NCI-H748 treated with DMSO at 0.1 percent for 48 hours (cell line): ENCODE measurements around the gene SLC35B1.
A peak's percentile ranks its signal among the peaks of the same experiment; 100 is the strongest.
"Not testable (repeated sequence)": the region's sequence is repeated elsewhere in the genome, so short reads cannot be mapped to it uniquely, and the experiment has no call there.

Experiments
- DNase-seq: peaks from one replicate; lab custom pipeline; 2025; lab: John Stamatoyannopoulos, UW

SLC35B1 gene

GRCh38 chr17:49699966-49700575 is 7.7 kb downstream of the SLC35B1 start:
- no peak for DNase-seq

- no peak for DNase-seq
Observed at GRCh38 chr17:49698005-49698404, 9.8 kb downstream of the SLC35B1 start.

GRCh38 chr17:49696233-49696761 is 11.5 kb downstream of the SLC35B1 start:
- DNase-seq: no peak

- DNase-seq: no peak
Observed at GRCh38 chr17:49695698-49696232, 12.0 kb downstream of the SLC35B1 start.

GRCh38 chr17:49694847-49695697 is 12.7 kb downstream of the SLC35B1 start:
- DNase-seq: peak; percentile 32

- no peak for DNase-seq
Observed at GRCh38 chr17:49692751-49693150, 15.0 kb downstream of the SLC35B1 start.

- DNase-seq: no peak
Observed at GRCh38 chr17:49691677-49692191, 16.0 kb downstream of the SLC35B1 start.

- DNase-seq: no peak
Observed at GRCh38 chr17:49691086-49691676, 16.6 kb downstream of the SLC35B1 start.

- no peak for DNase-seq
Observed at GRCh38 chr17:49690256-49690655, 17.5 kb downstream of the SLC35B1 start.

GRCh38 chr17:49688848-49689247 is 18.9 kb downstream of the SLC35B1 start:
- no peak for DNase-seq

- DNase-seq: no peak
Observed at GRCh38 chr17:49687878-49688491, 19.8 kb downstream of the SLC35B1 start.

GRCh38 chr17:49681106-49681979 is 26.4 kb downstream of the SLC35B1 start:
- no peak for DNase-seq

- DNase-seq: no peak
Observed at GRCh38 chr17:49680314-49680713, 27.4 kb downstream of the SLC35B1 start.

GRCh38 chr17:49677933-49678847 is 29.6 kb downstream of the SLC35B1 start, which contains the start of gene SPOP:
Gene SPOP, minus strand, starts transcription at chr17:49678097. Its CDS starts 55,287 bp downstream, at chr17:49622810.
- DNase-seq: peak; percentile 97

- peak; percentile 78 for DNase-seq
Observed at GRCh38 chr17:49677134-49677932, 30.4 kb downstream of the SLC35B1 start.

GRCh38 chr17:49676276-49676868 is 31.4 kb downstream of the SLC35B1 start:
- no peak for DNase-seq

GRCh38 chr17:49674507-49674906 is 33.3 kb downstream of the SLC35B1 start:
- DNase-seq: no peak

GRCh38 chr17:49673679-49674078 is 34.1 kb downstream of the SLC35B1 start:
- not testable (repeated sequence) for DNase-seq
